Activated CD4-positive, alpha-beta T cell treated with anti-CD3 and anti-CD28 coated beads for 4 hours (primary cell): ENCODE results near the gene FAM151A.
A peak's percentile ranks its signal among the peaks of the same experiment; 100 is the strongest.
"Not testable (repeated sequence)": the region's sequence is repeated elsewhere in the genome, so short reads cannot be mapped to it uniquely, and the experiment has no call there.

Source experiments
- DNase-seq, 2 donors: peaks; one replicate each; pipeline ENCODE4 v3.0.0-alpha.2; 2020

The FAM151A gene

DNA sequence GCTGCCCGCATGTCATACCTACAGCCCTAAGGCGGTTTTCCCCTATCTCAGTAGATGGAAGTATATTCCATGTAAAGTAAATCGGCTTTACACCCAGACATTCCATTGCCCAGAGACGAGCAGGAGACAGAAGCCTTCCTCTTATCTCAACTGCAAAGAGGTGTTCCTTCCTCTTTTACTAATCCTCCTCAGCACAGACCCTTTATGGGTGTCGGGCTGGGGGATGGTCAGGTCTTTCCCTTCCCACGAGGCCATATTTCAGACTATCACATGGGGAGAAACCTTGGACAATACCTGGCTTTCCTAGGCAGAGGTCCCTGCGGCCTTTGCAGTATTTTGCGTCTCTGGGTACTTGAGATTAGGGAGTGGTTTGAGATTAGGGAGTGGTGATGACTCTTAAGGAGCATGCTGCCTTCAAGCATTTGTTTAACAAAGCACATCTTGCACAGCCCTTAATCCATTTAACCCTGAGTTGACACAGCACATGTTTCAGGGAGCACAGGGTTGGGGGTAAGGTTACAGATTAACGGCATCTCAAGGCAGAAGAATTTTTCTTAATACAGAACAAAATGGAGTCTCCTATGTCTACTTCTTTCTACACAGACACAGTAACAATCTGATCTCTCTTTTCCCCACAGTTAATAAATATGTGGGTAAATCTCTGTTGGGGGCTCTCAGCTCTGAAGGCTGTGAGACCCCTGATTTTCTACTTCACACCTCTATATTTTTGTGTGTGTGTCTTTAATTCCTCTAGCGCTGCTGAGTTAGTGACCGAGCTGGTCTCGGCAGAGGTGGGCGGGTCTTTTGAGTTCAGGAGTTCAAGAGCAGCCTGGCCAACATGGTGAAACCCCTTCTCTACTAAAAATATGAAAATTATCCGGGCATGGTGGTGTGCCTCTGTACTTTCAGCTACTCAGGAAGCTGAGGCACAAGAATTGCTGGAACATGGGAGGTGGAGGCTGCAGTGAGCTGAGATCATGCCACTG lies 13.4 kb upstream of the FAM151A start:
- not testable (repeated sequence) for DNase-seq

- DNase-seq = not testable (repeated sequence)
Observed at GRCh38 chr1:54635804-54636203, 12.5 kb upstream of the FAM151A start.

- DNase-seq = no peak
Observed at GRCh38 chr1:54627196-54627595, 3.9 kb upstream of the FAM151A start.

DNA sequence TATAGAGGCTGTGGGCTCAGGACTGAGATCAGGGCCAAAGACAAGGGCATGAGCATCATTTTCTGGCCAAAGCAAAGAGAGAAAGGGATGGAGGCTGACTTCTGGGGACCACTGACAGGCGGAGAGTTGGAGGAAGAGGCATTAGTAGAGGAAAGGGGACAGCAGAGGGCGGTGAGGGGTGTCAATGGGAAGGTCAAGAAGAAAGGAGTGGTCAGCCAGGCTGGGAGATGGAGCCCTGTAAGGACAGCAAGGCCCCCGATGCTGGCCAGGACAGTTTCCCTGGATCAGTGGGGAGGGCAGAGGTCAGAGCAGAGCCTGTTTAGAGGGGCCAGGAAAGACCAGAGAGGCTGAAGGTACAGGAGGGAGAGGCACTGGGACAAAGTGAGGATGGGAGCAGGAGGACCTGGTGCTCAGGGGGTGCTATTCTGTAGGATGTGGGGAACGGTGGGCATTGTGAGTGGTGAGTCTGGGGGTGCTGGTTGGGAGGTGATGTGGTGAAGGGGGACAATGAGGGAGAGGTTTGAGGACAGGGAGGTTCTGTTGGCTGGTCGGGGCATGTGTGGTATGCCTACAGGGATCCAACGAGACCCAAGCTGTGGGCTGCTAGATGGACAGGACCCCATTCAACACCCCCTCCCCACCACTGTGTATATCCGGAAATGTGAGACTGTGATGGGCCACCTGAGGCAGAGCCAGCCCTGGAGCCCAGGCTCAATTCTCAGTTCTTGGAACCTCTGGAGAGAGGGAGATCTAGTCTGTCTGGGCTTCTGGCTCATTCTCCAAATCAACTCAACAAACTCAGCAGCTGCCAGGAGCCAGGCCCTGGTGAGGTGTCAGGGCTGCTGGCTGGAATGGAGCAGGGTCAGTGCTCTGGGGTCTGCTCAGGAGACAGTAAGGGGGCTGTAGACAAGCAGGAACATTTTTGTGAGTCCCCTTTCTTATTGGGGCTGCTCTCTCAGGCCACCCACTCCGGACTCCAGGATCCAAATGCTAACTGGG lies 1.4 kb upstream of the FAM151A start:
- DNase-seq = no peak

DNA sequence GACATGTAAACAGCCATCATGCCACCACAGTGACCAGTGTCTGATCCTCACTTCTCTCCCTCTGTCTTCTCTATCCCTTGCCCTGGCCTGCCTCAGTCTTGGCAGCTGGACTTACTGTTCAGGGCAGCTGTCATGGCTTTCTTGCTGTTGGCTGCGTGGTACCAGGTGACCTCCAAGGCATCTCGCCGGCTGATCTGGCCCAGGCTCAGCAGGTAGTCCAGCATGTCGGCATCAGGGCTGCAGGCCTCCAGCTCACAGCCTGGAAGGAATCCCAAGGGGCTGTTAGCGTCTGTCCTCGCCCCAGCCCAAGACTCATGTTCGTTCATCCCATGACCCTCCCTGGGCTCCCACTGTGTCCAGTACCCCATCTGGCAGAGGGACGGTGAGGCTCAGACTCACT lies 3.6 kb downstream of the FAM151A start:
- DNase-seq = no peak

DNA sequence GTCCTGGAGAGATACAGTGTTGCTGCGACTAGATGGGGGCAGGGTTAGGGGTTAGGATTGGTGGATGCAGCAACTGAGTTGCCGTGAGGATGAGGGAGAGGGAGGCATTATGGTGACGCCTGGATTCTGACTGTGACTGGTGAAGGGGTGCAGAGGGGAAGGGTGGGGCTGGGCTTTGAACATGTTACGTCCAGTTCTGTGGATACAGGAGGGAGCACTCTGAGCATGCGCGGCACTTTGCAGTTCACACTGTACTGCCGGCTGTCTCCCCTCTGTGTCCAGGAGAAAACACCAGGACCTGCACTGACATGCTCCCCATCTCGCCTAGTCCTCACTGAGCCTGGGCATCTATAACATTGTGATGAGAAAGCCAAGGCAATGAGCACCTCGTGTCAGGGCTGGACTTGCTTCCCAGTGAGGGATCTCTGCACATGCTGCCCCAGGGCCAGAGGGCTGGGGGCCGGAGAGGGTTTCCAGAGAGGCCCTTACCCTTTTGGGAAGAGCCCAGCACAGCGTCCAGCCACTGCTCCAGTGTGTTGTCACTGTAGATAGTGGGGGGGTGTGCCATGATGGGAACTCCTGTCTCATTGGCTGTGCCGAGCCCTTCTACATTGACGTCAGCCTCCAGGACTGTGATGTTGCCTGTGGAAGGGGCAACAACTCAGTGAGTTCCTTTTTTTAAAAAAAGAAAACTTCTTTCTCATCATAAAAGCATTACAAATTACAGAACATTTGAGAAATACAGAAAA lies 7.6 kb downstream of the FAM151A start:
- no peak for DNase-seq

DNA sequence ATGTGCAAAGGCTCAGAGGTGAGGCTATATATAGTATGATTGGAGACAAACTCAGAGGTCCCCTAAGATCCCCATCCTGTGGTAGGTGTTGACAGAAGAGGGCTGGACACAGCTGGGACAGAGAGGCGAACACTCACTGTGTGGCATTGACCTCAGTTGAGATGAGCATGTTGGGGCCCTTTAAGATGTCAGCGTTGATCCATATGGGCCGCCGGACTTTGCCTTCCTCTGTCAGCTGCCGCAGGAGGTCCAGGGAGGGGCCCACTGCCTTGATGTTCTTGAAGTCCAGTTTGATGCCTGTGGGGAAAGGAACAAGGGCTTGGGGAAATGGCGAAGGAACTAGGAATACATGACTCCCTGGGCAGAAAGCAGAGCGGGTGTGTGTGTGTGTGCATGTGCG lies 8.8 kb downstream of the FAM151A start:
- DNase-seq = no peak

- no peak for DNase-seq
Observed at GRCh38 chr1:54614024-54614423, 9.3 kb downstream of the FAM151A start.

DNA sequence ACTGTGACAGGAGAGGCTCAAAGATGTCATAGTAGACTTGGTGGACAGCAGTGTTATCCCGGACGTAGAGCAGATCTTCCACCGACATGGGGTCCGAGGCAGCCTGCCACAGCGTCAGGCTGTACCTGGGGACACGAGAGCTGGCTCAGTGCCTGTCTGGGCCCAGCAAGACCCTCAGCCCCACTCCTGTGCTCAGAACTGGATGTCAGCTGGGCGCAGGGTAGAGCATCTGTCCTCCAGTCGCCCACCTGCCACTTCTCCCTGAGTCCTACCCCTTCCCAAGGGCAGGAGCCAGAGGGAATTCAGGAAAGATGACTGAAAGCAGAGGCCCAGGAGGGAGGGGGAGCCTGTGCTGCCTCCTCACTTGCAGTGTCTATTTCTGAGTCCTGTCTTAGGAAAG lies 11.7 kb downstream of the FAM151A start:
- DNase-seq = no peak

DNA sequence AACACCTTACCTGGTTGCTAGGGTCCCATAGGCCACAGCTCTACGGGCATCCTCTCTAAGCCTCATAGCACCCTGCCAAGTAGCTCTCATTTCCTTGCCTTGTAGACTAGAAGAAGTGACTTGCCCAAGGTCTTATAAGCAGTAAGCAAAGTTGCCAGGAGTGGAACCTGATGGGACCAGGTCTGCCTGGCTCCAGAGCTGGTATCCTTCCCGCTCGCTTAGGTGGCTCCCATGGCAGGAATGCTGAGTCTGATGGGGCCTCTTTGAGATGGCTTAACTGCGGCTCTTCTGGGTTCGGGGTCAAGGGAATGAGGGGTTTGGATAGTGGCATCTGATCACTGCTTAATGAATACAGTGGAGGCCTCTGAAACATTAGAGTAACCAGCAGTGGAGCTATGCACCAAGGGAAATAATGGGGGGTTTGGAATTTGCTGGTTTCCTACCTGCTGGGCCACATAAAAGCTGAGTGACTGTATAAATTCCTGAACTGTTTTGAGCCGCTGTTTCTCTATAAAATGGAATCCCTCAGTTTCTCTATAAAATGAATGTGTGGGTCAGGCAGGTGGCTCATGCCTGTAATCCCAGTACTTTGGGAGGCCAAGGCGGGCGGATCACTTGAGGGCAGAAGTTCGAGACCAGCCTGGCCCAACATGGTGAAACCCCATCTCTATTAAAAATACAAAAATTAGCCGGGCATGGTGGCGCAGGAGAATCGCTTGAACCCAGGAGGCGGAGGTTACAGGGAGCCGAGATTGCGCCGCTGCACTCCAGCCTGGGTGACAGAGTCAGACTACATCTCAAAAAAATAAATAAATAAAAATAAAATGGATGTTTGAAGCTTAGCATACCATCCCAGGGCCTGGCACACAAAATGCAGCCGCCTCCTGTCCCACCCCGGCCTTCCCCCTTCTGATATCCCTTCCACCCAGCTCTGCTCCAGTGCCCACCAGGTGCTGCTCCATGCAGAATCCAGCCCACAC lies 12.4 kb downstream of the FAM151A start:
- DNase-seq = no peak

GRCh38 chr1:54610048-54610447 lies 13.3 kb downstream of the FAM151A start:
- DNase-seq = no peak

DNA sequence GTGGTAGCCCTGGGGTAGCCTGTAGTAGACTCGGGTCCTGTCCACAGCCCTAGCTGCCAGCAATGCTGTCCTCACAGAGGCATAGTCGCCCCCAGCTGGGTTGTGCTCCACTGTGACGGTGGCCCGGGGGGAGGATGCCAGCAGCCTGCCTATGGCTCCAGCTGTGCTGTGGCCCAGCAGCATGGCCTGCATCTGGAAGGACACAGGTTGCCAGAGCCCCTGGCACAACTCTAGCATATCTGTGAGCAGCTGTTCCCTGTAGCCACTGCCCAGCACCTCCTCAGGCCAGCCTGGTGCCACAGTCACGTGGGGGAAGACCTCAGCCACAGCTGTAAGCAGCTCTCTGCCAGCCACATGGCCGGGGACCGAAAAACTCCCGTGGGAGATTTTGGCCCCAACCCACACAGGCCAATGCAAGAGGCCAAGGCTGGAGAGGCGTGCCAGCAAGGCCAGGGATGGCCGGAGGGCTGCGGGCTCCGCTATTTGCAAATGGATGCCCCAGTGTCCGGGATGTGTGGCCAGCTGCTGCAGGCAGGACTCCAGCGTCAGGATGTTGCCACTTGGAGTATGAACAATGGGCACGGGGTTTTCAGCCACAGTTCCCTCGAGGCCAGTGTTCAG lies 13.9 kb downstream of the FAM151A start:
- no peak for DNase-seq

DNA sequence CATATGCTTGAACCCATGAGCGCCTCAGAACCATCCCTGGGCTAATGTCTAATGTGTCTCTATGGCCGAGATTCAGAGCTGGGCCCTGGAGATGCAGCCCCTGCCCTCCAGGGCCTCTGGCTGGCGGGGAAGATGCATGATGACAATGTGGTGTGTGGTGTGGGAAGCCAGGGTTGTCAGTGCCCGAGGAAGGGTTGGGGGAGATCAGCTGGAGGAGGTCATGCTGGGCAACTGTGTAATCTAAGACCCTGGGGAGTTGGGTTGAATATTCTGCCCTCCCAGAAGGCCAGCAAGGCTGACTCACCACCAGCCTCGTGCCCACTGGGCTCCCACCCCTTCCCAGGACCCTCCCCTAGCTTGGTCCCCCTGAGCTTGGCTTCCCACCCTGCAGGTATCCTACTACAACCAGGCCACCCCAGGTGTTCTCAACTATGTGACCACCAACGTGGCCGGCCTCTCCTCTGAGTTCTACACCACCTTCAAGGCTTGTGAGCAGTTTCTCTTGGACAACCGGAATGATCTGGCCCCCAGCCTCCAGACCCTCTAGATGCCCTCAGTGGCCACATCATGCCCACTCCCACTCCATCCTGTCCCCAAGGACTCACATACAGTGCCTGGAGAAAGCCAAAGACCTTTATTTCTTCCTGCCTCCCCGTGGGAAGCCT lies 14.6 kb downstream of the FAM151A start:
- DNase-seq = no peak

- DNase-seq = no peak
Observed at GRCh38 chr1:54607821-54608565, 15.3 kb downstream of the FAM151A start.

DNA sequence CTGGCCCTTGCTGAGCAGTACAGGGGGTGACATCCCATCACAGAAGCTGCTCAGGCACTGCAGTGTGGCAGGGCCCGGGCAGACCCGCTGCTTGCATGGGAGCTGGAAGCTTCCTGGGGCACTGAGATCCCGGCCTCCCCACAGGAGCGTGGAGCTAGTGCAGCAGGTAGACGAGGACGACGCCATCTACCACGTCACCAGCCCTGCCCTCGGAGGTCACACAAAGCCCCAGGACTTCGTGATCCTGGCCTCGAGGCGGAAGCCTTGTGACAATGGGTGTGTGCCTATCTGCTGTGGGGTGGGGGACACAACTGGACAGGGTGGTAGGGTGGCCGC lies 16.4 kb downstream of the FAM151A start:
- no peak for DNase-seq

GRCh38 chr1:54606096-54606989 lies 17.0 kb downstream of the FAM151A start:
- DNase-seq = no peak

GRCh38 chr1:54604572-54605370 lies 18.6 kb downstream of the FAM151A start:
- DNase-seq = peak in 1 of 2 donors; percentile 10

DNA sequence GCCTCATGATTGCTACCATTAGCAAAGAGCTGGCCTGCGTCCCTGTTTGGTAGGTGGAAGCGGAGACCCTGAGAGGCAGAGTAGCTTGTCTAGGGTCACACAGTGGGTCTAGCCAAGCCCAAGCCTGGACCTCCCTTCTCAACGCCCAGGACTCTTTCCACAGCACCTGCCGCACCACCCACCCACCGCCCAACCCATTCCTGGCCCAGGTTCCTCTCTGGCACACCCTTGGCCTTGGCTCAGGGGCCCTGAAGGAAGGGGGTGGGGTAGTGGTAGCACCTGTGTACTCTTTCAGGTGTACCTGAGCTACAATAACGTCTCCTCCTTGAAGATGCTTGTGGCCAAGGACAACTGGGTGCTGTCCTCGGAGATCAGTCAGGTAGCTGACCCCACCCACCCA lies 19.3 kb downstream of the FAM151A start:
- no peak for DNase-seq
